ENCODE data around the gene MCRS1.

Gene MCRS1

DNA sequence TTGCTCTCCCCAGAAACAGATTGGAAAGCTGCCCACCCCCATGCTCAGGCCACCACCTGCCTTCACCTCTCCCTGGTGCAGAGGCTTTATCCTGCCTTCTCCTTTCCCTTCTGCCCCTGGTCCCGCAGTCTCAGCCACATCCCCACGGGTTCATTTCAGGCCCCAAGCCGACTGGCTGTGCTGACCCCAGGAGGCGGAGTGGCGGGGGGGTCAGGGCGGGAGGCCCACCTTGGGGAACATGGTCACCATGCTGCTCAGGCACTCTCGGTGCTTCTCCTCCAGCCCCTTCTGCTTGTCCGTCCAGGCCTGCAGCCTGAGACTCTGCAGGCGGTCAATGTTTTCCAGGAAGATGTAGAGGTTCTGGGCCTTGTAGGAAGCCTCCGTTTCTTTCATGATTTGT, 30.6 kb upstream of the MCRS1 start:
- Histone ChIP-seq H3K27ac (ENCODE audit: low read length) (no peak overlapping the region), H3K4me2 (ENCODE audit: low read depth, low read length) (no peak overlapping the region), H3F3A (ENCODE audit: insufficient read depth, low read length) (no peaks in the 10 kb centered on the region), H3K9ac (ENCODE audit: low read length) (no peak overlapping the region), H2AFZ (ENCODE audit: low read length) (no peak overlapping the region), H3K36me3 (replicated peaks; ENCODE audit: insufficient read depth, low read length) (no peaks in the 10 kb centered on the region), H3K27me3 (replicated peaks; ENCODE audit: insufficient read depth, low read length) (no peaks in the 10 kb centered on the region), H3K9me3 (replicated peaks; ENCODE audit: insufficient read depth, low read length) (no peaks in the 10 kb centered on the region), H3K79me2 (ENCODE audit: low read length) (no peaks in the 10 kb centered on the region), H3K4me3 (ENCODE audit: low read length) (no peak overlapping the region), H3K4me1 (ENCODE audit: low read length) (no peaks in the 10 kb centered on the region), H3K9me2 (replicated peaks; ENCODE audit: insufficient read depth, low read length) (no peaks in the 10 kb centered on the region), H4K20me1 (ENCODE audit: insufficient read depth, low read length) (no peaks in the 10 kb centered on the region)
- no peak for TF ChIP-seq EZH2phosphoT487 (IDR thresholded peaks at IDR 0.05; ENCODE audit: low read length)
- TF ChIP-seq, protein P1, sequence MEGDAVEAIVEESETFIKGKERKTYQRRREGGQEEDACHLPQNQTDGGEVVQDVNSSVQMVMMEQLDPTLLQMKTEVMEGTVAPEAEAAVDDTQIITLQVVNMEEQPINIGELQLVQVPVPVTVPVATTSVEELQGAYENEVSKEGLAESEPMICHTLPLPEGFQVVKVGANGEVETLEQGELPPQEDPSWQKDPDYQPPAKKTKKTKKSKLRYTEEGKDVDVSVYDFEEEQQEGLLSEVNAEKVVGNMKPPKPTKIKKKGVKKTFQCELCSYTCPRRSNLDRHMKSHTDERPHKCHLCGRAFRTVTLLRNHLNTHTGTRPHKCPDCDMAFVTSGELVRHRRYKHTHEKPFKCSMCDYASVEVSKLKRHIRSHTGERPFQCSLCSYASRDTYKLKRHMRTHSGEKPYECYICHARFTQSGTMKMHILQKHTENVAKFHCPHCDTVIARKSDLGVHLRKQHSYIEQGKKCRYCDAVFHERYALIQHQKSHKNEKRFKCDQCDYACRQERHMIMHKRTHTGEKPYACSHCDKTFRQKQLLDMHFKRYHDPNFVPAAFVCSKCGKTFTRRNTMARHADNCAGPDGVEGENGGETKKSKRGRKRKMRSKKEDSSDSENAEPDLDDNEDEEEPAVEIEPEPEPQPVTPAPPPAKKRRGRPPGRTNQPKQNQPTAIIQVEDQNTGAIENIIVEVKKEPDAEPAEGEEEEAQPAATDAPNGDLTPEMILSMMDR (IDR thresholded peaks at IDR 0.05; ENCODE audit: low read length): no peak
- TF ChIP-seq EZH2 (optimal IDR thresholded peaks at IDR 0.05; ENCODE audit: low read depth, low read length): no peak
- no peak for DNase-seq

DNA sequence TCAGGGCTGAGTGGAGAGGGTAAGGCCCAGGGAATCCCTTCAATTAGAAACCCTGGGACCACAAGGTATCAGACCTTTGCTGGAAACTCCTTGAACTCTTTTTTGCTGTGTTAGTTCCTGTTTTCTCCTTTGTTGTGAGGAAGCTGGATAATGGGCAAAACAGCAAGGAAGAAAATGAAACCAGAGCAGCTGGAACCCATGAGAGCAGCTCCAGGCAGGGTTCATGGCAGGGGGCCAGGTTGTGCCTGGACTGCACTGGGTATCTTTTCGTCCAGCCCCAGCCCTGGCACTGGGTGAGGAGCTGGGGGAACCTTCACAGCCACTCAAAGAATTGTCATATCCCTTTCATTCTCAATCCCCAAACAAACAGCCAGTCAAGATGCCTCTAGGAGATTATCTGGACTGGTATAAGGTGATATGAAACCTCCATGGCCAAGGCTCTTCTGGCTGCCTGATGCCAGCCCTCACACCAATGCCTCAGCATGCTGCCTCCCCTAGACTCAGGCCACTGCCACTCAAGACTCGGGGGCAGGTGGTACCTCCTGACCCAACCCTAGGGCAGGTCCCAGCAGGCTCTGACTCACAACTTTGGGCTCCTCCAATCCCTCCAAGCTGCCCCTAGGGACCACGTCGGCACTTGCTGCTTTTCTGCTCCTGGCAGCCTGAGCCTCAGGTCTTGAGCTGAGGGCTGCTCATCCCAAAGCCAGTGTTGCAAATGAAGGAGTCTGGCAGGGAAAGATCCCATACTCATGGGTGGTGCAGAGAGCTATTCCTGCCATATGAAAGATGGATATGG, 21.0 kb upstream of the MCRS1 start:
- H3K27me3 ChIP-seq (replicated peaks; ENCODE audit: insufficient read depth, low read length): no peaks in the 10 kb centered on the region
- no peaks in the 10 kb centered on the region for H3F3A ChIP-seq (ENCODE audit: insufficient read depth, low read length)
- no peaks in the 10 kb centered on the region for H3K36me3 ChIP-seq (replicated peaks; ENCODE audit: insufficient read depth, low read length)
- no peaks in the 10 kb centered on the region for H3K9me3 ChIP-seq (replicated peaks; ENCODE audit: insufficient read depth, low read length)
- H3K4me1 ChIP-seq (ENCODE audit: low read length): no peaks in the 10 kb centered on the region
- H3K9me2 ChIP-seq (replicated peaks; ENCODE audit: insufficient read depth, low read length): no peaks in the 10 kb centered on the region
- no peak overlapping the region for H3K27ac ChIP-seq (ENCODE audit: low read length)
- TF ChIP-seq, protein P1 (IDR thresholded peaks at IDR 0.05; ENCODE audit: low read length): no peak
- TF ChIP-seq EZH2phosphoT487 (IDR thresholded peaks at IDR 0.05; ENCODE audit: low read length) (no peak), EZH2 (optimal IDR thresholded peaks at IDR 0.05; ENCODE audit: low read depth, low read length) (no peak)
- H3K9ac ChIP-seq (ENCODE audit: low read length): no peak overlapping the region
- H4K20me1 ChIP-seq (ENCODE audit: insufficient read depth, low read length): no peaks in the 10 kb centered on the region
- no peaks in the 10 kb centered on the region for H3K79me2 ChIP-seq (ENCODE audit: low read length)
- DNase-seq: no peak
- H2AFZ ChIP-seq (ENCODE audit: low read length): no peak overlapping the region
- no peak overlapping the region for H3K4me2 ChIP-seq (ENCODE audit: low read depth, low read length)
- H3K4me3 ChIP-seq (ENCODE audit: low read length): no peak overlapping the region

DNA sequence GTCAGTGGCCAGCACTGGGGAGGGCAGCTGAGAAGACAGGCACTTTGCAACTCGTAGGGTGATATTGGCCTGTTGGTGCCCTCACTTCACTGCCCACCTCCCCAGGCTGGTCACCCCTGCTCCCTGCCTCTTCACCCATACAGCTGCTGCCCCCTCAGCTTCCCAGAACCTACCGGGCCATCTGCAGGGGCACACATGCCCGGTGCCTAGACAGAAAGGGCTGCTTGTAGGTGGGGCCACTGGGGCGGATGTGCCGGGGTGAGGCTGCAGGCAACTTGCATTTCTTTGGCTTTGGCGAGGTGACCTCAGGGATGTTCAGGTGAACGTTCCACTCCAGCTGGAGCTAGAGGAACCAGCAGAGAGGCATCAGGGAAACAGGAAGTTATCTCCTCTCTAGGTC, 20.3 kb upstream of the MCRS1 start:
- no peaks in the 10 kb centered on the region for H3K9me2 ChIP-seq (replicated peaks; ENCODE audit: insufficient read depth, low read length)
- no peaks in the 10 kb centered on the region for H4K20me1 ChIP-seq (ENCODE audit: insufficient read depth, low read length)
- no peaks in the 10 kb centered on the region for H3F3A ChIP-seq (ENCODE audit: insufficient read depth, low read length)
- H3K9me3 ChIP-seq (replicated peaks; ENCODE audit: insufficient read depth, low read length): no peaks in the 10 kb centered on the region
- H3K36me3 ChIP-seq (replicated peaks; ENCODE audit: insufficient read depth, low read length): no peaks in the 10 kb centered on the region
- no peak overlapping the region for H3K27ac ChIP-seq (ENCODE audit: low read length)
- no peak overlapping the region for H3K4me2 ChIP-seq (ENCODE audit: low read depth, low read length)
- DNase-seq: no peak
- TF ChIP-seq, protein P1 (IDR thresholded peaks at IDR 0.05; ENCODE audit: low read length): no peak
- TF ChIP-seq EZH2 (optimal IDR thresholded peaks at IDR 0.05; ENCODE audit: low read depth, low read length) (no peak), EZH2phosphoT487 (IDR thresholded peaks at IDR 0.05; ENCODE audit: low read length) (no peak)
- H3K79me2 ChIP-seq (ENCODE audit: low read length): no peaks in the 10 kb centered on the region
- no peak overlapping the region for H3K4me3 ChIP-seq (ENCODE audit: low read length)
- no peak overlapping the region for H2AFZ ChIP-seq (ENCODE audit: low read length)
- no peaks in the 10 kb centered on the region for H3K4me1 ChIP-seq (ENCODE audit: low read length)
- H3K27me3 ChIP-seq (replicated peaks; ENCODE audit: insufficient read depth, low read length): no peaks in the 10 kb centered on the region
- no peak overlapping the region for H3K9ac ChIP-seq (ENCODE audit: low read length)
